Type B pancreatic cell (in vitro differentiated cells): Measurements from ENCODE around the gene PLCXD1. TPM values are rescaled to one million over a fixed set of nuclear protein-coding genes. Genes with fewer than 3 reads are reported as not detected.
"Not testable (repeated sequence)": the region's sequence is repeated elsewhere in the genome, so short reads cannot be mapped to it uniquely, and the experiment has no call there.

Source experiments
- DNase-seq: peaks from one replicate; pipeline ENCODE4 v3.0.0; 2021; ENCODE audit warnings: mixed read lengths; ENCODE audit not compliant: unreplicated experiment; ENCODE audit errors: extremely low spot score
- H3K27ac Mint-ChIP-seq: 2 replicates; pipeline ENCODE4 v1.8.0; 2021; ENCODE audit warnings: mild to moderate bottlenecking, mixed read lengths
- H3K27me3 Mint-ChIP-seq: 2 replicates; pipeline ENCODE4 v1.8.0; 2021; ENCODE audit warnings: mixed read lengths
- H3K36me3 Mint-ChIP-seq: 2 replicates; pipeline ENCODE4 v1.8.0; 2021; ENCODE audit warnings: mixed read lengths
- H3K4me1 Mint-ChIP-seq: one replicate; pipeline ENCODE4 v1.8.0; 2021; ENCODE audit warnings: mixed read lengths; ENCODE audit not compliant: unreplicated experiment
- H3K4me3 Mint-ChIP-seq: 2 replicates; pipeline ENCODE4 v1.8.0; 2021; ENCODE audit warnings: mild to moderate bottlenecking, mixed read lengths
- H3K9me3 Mint-ChIP-seq: 2 replicates; pipeline ENCODE4 v1.8.0; 2021; ENCODE audit warnings: mixed read lengths
- total RNA-seq: library from RNA; stranded (reverse); gene quantifications from 2 replicates; pipeline ENCODE4 v1.2.1, GENCODE V29; 2021; ENCODE audit warnings: low replicate concordance
- TF ChIP-seq, protein P1 (sequence below): fragments of 200-600 bp; sonication (generic); conservative IDR thresholded peaks from 2 replicates; pipeline ENCODE4 v1.5.0; 2021; ENCODE audit warnings: antibody characterized with exemption, mild to moderate bottlenecking

The PLCXD1 gene
- total RNA-seq, 1 donor from 2014 or later, result 54.8 TPM

DNA sequence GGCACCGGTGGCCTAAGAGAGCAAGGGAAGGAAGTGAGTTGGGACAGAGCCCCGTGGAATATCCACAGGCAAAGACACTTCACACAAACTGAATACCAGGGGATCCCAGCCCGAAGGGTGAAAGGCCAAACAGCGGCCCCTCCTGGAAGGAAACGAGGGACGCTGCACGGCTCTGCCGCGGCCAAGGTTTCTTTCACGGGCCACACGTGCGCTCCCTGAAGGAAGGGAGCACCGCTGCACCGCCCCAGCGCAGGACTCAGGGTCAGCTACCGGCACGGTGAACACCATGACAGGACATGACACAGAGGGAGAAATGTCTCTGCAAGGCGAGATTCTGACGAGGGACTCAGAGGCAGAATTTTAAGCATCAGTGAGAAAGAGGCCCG, 69.0 kb downstream of the PLCXD1 start:
- no peak overlapping the region for H3K27ac Mint-ChIP-seq
- H3K4me3 Mint-ChIP-seq, result no peak overlapping the region
- H3K36me3 Mint-ChIP-seq, result peaks cover 13% of the 10 kb centered on the region
- no peaks in the 10 kb centered on the region for H3K27me3 Mint-ChIP-seq
- H3K4me1 Mint-ChIP-seq, result peaks cover 5% of the 10 kb centered on the region
- H3K9me3 Mint-ChIP-seq, result no peaks in the 10 kb centered on the region
- TF ChIP-seq, protein P1, sequence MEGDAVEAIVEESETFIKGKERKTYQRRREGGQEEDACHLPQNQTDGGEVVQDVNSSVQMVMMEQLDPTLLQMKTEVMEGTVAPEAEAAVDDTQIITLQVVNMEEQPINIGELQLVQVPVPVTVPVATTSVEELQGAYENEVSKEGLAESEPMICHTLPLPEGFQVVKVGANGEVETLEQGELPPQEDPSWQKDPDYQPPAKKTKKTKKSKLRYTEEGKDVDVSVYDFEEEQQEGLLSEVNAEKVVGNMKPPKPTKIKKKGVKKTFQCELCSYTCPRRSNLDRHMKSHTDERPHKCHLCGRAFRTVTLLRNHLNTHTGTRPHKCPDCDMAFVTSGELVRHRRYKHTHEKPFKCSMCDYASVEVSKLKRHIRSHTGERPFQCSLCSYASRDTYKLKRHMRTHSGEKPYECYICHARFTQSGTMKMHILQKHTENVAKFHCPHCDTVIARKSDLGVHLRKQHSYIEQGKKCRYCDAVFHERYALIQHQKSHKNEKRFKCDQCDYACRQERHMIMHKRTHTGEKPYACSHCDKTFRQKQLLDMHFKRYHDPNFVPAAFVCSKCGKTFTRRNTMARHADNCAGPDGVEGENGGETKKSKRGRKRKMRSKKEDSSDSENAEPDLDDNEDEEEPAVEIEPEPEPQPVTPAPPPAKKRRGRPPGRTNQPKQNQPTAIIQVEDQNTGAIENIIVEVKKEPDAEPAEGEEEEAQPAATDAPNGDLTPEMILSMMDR, result no peak
- no peak for DNase-seq

DNA sequence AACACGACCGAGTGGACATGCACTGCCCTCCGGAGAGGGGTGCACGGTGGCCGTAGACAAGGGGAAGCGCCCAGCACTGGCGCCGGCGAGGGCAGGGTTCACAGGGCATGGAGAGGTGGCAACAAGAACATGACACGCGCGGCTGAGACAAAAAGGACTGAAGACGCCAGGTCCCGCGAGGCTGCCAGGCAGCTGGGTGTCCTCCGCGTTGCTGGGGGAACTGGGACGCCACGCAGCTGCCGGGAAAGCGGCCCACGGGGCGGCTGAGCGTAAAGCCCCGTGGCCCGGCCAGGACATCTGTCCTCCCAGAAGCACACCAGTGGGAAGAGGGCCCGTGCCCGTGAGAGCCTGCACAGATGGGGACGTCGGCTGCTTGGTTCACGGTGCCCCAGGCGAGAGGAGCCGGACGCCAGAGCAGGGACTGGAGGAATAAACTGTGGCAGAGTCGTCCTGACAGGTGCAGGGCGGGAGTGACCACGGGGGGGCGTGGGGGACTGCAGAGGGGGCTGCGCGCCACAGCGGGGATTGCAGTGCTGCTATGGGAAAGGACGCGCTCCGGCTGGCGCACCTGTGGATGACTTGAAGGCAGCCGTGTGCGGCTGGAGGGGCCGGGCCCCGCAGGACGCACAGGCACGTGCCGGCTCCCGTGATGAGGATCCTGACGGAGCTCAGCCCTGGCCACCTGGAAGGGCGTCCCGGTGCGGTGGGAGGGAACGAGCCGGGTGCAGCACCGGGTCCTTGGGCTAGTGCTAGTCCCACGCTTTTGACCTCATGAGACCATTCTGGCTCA, 69.5 kb downstream of the PLCXD1 start:
- Mint-ChIP-seq H3K27me3 (no peaks in the 10 kb centered on the region), H3K36me3 (peaks cover 14% of the 10 kb centered on the region), H3K4me1 (peaks cover 11% of the 10 kb centered on the region), H3K4me3 (no peak overlapping the region), H3K27ac (no peak overlapping the region), H3K9me3 (no peaks in the 10 kb centered on the region)
- DNase-seq, result no peak
- TF ChIP-seq, protein P1, result no peak

DNA sequence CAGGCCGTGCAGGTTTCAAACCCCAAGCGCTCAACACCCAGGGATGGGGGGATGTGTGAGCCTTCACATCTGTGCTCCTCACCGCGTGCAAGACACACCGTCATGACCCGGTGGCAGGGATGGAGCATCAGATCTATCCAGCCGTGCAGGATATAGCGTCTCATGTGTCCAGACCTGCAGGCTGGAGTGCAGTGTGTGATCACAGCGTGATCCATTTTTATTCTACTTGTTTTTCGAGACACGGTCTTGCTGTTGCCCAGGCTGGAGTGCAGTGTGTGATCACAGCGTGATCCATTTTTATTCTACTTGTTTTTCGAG, 70.1 kb downstream of the PLCXD1 start:
- H3K27me3 Mint-ChIP-seq, H3K9me3 Mint-ChIP-seq, DNase-seq, H3K27ac Mint-ChIP-seq, H3K4me3 Mint-ChIP-seq: not testable (repeated sequence)
- Mint-ChIP-seq H3K36me3 (peaks cover 14% of the 10 kb centered on the region), H3K4me1 (peaks cover 11% of the 10 kb centered on the region)

DNA sequence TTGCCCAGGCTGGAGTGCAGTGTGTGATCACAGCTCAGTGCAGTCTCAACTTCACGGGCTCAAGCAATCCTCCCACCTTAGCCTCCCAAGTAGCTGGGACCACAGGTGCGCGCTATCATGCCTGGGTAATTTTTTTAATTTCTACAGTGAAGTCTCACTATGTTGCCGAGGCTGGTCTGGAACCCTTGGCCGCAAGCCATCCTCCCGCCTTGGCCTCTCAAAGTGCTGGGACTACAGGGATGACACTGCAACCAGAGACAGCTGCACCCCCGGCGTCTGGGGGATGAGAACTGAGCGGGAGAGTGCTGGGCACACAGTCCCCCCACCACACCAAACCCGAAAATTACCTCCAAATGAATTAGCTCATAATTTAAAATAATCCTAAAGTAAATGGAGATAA, 70.6 kb downstream of the PLCXD1 start:
- Mint-ChIP-seq H3K4me1 (peaks cover 11% of the 10 kb centered on the region), H3K27me3 (no peaks in the 10 kb centered on the region), H3K36me3 (peaks cover 14% of the 10 kb centered on the region), H3K27ac (no peak overlapping the region), H3K4me3 (no peak overlapping the region), H3K9me3 (no peaks in the 10 kb centered on the region)
- TF ChIP-seq, protein P1, result no peak
- DNase-seq, result no peak

DNA sequence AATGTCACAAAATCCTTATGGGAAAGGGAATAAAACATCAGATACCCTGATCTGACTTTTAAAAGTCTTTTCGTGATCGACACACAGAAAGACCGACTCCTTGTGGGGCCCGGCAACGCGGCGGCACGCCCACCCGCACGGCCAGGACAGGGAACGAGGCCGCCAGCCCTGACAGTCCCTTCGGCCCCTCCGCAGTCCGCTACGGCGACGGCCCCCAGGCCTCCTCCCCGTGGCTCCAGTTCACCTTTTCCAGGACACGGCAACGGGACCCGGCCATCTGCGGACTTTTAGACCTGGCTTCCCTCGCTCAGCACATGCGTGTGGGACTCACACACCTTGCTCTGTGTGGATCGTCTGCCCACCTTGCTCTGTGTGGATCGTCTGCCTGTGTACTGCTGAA, 71.0 kb downstream of the PLCXD1 start:
- TF ChIP-seq, protein P1, result no peak
- no peak for DNase-seq
- no peaks in the 10 kb centered on the region for H3K9me3 Mint-ChIP-seq

DNA sequence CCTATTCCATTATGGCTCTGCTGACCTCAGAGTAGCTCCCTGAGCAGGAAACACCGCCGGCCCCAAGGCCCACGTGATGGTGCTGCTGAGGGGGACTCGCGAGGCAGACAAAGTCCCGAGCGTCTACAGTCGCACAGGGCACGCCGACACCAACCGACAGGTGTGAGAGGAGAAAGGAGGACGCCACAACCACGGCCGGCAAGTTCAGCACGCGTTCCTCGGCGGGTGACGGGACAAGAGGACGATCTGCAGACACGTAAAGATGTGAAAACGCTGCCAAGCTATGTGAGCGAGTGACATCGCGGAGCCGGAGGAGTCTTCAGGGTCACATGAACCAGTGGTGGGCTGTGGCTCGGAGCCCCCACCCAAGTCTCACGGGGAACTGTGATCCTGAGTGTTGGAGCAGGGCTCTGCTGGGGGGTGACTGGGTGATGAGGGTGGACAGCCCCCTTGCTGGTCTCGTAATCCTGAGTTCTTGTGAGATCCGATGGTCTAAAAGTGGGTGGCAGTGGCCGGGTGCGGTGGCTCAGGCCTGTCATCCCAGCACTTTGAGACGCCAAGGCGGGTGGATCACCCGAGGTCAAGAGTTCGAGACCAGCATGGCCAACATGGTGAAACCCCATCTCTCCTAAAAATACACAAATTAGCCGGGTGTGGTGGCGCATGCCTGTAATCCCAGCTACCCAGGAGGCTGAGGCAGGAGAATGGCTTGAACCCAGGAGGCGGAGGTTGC, 71.6 kb downstream of the PLCXD1 start:
- Mint-ChIP-seq H3K27me3 (no peaks in the 10 kb centered on the region), H3K27ac (no peak overlapping the region), H3K4me1 (peaks cover 16% of the 10 kb centered on the region), H3K4me3 (no peak overlapping the region), H3K9me3 (no peaks in the 10 kb centered on the region), H3K36me3 (peaks cover 22% of the 10 kb centered on the region)
- TF ChIP-seq, protein P1, result no peak
- DNase-seq, result no peak

More for the DNA sequence above, 71.0 kb downstream of the PLCXD1 start:
- Mint-ChIP-seq H3K4me3 (no peak overlapping the region), H3K36me3 (peaks cover 17% of the 10 kb centered on the region), H3K27ac (no peak overlapping the region), H3K4me1 (peaks cover 11% of the 10 kb centered on the region), H3K27me3 (no peaks in the 10 kb centered on the region)
